Neural progenitor cell (in vitro differentiated cells): Measurements from ENCODE around the gene FBLN1.

Experiments used
- CTCF ChIP-seq: fragments of 200-600 bp; sonication (generic); IDR thresholded peaks from 2 replicates; pipeline ENCODE4 v1.5.1; 2017; ENCODE audit warnings: antibody characterized with exemption, mild to moderate bottlenecking
- EZH2 ChIP-seq: fragments of 200-600 bp; sonication (generic); IDR thresholded peaks from 2 replicates; pipeline ENCODE4 v1.6.1; 2017; ENCODE audit warnings: antibody characterized with exemption, mild to moderate bottlenecking, moderate library complexity
- EZH2phosphoT487 ChIP-seq: fragments of 200-600 bp; sonication (generic); IDR thresholded peaks from 2 replicates; pipeline ENCODE4 v1.6.1; 2017; ENCODE audit warnings: antibody characterized with exemption

GRCh38 chr22:45572444-45572843 is 69.8 kb downstream of the FBLN1 start:
- no peak for TF ChIP-seq EZH2phosphoT487
- no peak for TF ChIP-seq EZH2
- no peak for TF ChIP-seq CTCF
